CD4-positive, alpha-beta T cell treated with Interferon gamma for 1 hour (primary cell): ENCODE results near the gene FRMD3.
A peak's percentile ranks its signal among the peaks of the same experiment; 100 is the strongest.
"Not testable (repeated sequence)": the region's sequence is repeated elsewhere in the genome, so short reads cannot be mapped to it uniquely, and the experiment has no call there.

Source experiments
- DNase-seq: peaks from one replicate; pipeline ENCODE4 v3.0.0-alpha.2; 2020

The FRMD3 gene

GRCh38 chr9:83384214-83384613 is 154.0 kb downstream of the FRMD3 start:
- no peak for DNase-seq

DNA sequence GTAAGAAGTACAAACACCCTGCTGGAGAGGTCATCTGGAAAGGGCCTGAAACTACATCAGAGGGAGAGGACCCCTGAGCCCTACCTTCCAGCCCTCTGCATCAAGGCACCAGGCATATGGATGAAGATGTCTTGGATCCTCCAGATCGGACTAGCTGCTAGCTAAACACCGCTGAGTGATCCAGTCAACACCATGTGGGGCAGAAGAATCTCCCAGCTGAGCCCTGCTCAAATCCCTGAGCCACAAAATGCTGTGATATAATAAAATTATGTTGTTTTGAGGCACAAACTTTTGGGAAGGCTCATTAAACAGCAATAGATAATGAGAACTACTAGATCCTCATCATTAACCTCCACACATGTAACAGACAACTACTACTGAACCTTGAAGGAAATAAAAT is 155.2 kb downstream of the FRMD3 start:
- no peak for DNase-seq

- DNase-seq: no peak
Observed at GRCh38 chr9:83382421-83382820, 155.8 kb downstream of the FRMD3 start.

- DNase-seq: no peak
Observed at GRCh38 chr9:83379045-83379444, 159.2 kb downstream of the FRMD3 start.

GRCh38 chr9:83372957-83373356 is 165.2 kb downstream of the FRMD3 start:
- no peak for DNase-seq

- DNase-seq: no peak
Observed at GRCh38 chr9:83367326-83367725, 170.9 kb downstream of the FRMD3 start.

- no peak for DNase-seq
Observed at GRCh38 chr9:83362341-83362995, 175.7 kb downstream of the FRMD3 start.

DNA sequence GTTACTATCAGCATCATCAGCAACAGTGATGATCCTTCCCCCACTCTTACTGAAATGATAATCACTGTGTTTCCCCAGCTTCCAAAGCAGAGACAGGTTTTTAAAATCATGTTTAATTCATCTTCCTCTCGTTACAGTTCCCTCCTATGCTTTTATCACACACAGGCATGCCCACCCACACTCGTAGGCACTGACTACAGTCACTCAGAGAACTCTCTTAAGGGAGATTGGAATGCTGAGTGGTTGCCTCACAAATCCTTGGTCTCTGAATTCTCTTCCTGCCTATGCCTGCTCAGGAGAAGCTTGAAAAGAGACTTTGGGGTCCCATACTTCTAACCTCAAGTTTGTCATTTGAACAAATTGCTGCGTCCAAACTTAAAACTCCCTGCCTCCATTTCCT is 179.2 kb downstream of the FRMD3 start:
- no peak for DNase-seq

- not testable (repeated sequence) for DNase-seq
Observed at GRCh38 chr9:83358493-83358892, 179.7 kb downstream of the FRMD3 start.

DNA sequence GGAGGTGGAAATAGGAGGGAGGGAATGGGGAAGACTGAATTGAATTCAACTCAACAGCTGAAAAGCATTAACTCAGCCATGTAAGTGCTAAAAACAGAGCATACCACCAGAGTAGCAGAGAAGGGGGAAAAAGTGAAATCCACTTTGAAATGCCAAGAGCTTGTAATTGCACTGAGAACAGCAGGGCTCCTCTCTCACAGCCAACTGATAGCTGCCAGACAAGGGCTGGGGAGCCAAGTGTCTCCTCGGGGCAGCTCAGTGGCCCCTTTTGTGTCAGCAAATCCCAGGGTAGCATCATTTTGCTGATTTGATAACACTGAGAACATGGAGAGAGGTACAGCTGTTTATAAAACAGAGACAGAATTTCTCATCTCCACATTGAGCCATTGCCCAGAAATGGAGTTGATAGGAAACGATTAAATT is 182.5 kb downstream of the FRMD3 start:
- DNase-seq: no peak

GRCh38 chr9:83355024-83355444 is 183.2 kb downstream of the FRMD3 start:
- DNase-seq: no peak

DNA sequence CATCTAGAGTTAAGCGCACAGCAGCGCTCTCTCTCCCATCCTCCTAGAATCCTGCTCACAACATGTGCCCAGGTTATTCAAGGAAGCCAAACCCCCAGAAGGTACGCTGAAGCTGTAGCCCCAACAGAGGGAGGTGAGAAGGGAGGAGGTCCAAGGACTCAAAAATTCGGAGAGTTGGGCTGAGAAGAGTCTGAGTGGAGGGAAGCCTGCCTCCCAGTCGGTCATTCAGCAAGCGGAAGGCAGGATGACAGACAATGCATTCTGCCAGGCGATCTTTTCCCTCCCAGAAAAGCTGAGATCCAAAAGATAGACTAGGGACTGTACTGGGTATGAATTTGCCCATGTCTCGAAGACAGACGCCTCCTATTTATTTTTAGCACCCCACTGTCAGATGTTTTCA is 189.2 kb downstream of the FRMD3 start:
- no peak for DNase-seq

GRCh38 chr9:83346655-83347420 is 191.4 kb downstream of the FRMD3 start:
- no peak for DNase-seq

GRCh38 chr9:83343366-83343999 is 194.7 kb downstream of the FRMD3 start:
- DNase-seq: no peak

GRCh38 chr9:83342731-83343130 is 195.5 kb downstream of the FRMD3 start:
- no peak for DNase-seq

DNA sequence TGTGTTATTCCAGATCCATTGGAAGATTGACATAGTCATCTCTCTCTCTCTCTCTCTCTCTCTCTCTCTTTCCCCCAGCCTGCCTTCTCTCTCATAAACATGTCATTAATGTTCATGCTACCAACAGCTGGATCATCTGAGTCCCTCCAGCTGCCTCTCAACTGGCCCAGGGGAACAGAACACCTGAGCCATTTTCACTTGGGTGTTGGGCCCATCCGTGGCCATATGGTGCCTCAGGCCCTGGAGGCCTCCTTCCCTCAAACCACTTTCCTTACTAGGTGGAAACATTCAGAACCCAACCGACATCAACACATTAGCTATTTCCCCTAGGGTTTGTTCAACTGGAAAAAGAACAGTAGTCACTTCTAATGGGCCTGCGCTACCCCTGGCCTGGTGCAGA is 196.2 kb downstream of the FRMD3 start:
- no peak for DNase-seq

- DNase-seq: no peak
Observed at GRCh38 chr9:83340451-83340850, 197.8 kb downstream of the FRMD3 start.

- no peak for DNase-seq
Observed at GRCh38 chr9:83339435-83339834, 198.8 kb downstream of the FRMD3 start.

GRCh38 chr9:83336706-83337105 is 201.5 kb downstream of the FRMD3 start:
- DNase-seq: no peak

- peak; percentile 49 for DNase-seq
Observed at GRCh38 chr9:83334320-83334719, 203.9 kb downstream of the FRMD3 start.

DNA sequence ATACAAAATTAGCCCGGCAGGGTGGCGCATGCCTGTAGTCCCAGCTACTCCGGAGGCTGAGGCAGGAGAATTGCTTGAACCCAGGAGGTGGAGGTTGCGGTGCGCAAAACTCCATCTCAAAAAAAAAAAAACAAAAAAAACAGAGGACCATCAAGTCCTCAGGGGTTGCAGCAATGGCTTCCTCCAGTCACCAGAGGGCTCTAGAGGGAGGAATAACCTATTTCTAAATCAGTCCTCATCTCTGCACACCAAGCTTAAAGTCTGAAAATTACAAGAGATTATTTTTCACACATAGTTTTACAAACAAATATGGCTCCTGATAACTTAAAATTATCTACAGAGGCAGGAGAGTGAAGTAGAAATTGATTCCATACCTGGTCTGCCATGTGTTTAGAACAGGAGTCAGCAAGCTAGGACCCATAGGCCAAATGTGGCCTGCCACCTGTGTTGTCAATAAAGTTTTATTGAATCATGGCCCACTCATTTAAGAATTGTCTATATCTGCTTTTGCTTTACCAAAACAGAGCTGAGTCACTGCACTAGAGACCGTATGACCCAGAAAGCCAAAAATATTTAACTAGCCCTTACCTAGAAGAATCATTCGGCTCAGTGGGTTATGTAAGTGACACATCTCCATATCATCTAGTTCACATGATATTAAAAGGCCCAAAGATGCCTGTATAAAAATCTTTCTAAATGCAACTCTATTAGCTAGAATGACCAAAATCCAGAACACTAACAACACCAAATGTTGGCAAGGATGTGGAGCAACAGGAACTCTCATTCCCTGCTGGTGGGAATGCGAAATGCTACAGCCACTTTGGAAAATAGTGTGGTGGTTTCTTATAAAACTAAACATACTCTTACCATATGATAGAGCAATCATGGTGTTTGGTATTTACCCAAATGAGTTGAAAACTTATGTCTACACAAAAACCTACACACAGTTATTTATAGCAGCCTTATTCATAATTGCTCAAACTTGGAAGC is 207.7 kb downstream of the FRMD3 start:
- no peak for DNase-seq

- DNase-seq: no peak
Observed at GRCh38 chr9:83327750-83328622, 210.2 kb downstream of the FRMD3 start.
